Sigmoid colon (tissue), 7 donors: ENCODE results near the gene SYCP1. TPM values are rescaled to one million over a fixed set of nuclear protein-coding genes. Genes with fewer than 3 reads are reported as not detected.

ENCODE experiments used
- DNase-seq: peaks from one replicate; pipeline ENCODE4 v3.0.0-alpha.2; 2019
- H3K27ac ChIP-seq, 4 donors: fragments of 200-600 bp; sonication (generic); one replicate each; pipeline ENCODE4 v1.5.1; 2016 to 2019; ENCODE audit warnings: mild to moderate bottlenecking in 1 of 4
- H3K27me3 ChIP-seq, 3 donors: fragments of 200-600 bp; sonication (generic); one replicate each; pipeline ENCODE4 v1.5.1; 2019; ENCODE audit warnings: mild to moderate bottlenecking in 1 of 3
- H3K36me3 ChIP-seq, 4 donors: fragments of 200-600 bp; sonication (generic); one replicate each; pipeline ENCODE4 v1.5.1; 2016 to 2019
- H3K4me1 ChIP-seq, 4 donors: fragments of 200-600 bp; sonication (generic); one replicate each; pipeline ENCODE4 v1.5.1; 2017 to 2019
- H3K4me3 ChIP-seq, 4 donors: fragments of 200-600 bp; sonication (generic); one replicate each; pipeline ENCODE4 v1.5.1; 2017 to 2019; ENCODE audit warnings: mild to moderate bottlenecking in 2 of 4, moderate library complexity in 1 of 4
- H3K9me3 ChIP-seq, 4 donors: fragments of 200-600 bp in 3 of 4; sonication (generic) in 3 of 4; one replicate each; pipeline versions ENCODE4 v1.5.1 to v1.6.1; 2013 to 2019
- EP300 ChIP-seq, 4 donors: sonication (generic); formaldehyde crosslinking; IDR thresholded peaks; one replicate each; pipeline ENCODE4 v1.6.1; 2017; ENCODE audit warnings: antibody characterized with exemption in 4 of 4
- POLR2A ChIP-seq, 2 donors: fragments of 450-650 bp; IDR thresholded peaks; one replicate each; pipeline ENCODE4 v1.6.1; 2016; ENCODE audit warnings: antibody characterized with exemption in 2 of 2, mild to moderate bottlenecking in 2 of 2, moderate library complexity in 2 of 2
- POLR2AphosphoS5 ChIP-seq, 4 donors: sonication (generic); formaldehyde crosslinking; IDR thresholded peaks; one replicate each; pipeline ENCODE4 v1.6.1; 2017; ENCODE audit warnings: antibody characterized with exemption in 4 of 4
- WGBS, 2 donors: extraction: QIAGEN DNeasy Blood & Tissue Kit; methylation state at CpG; one replicate each; pipeline ENCODE4 v1.1.7; 2013; 5-methylcytosine and 5-hydroxymethylcytosine counted together
- intact Hi-C: fragments of 100-400 bp; cut with DNase I; formaldehyde crosslinking; loops from one replicate; pipeline ENCODE4 v1.15.1; 2023
- polyA plus RNA-seq, 3 donors: library from polyadenylated mRNA; stranded (reverse); fragments of 200-250 nt; gene quantifications; one replicate each; pipeline ENCODE4 v1.2.3, GENCODE V29; 2013
- total RNA-seq, 4 donors: library from RNA; depleted of rRNA; stranded (reverse); fragments of >200 nt; gene quantifications; one replicate each; pipeline ENCODE4 v1.1.0, GENCODE V29; 2016
- TF ChIP-seq, protein P1 (sequence below), 4 experiments: fragments of 450-650 bp in 3 of 4; fragments of 200-600 bp in 1 of 4; IDR thresholded peaks; one replicate each; pipeline ENCODE4 v1.5.1; 2016 to 2019; ENCODE audit warnings: antibody characterized with exemption in 4 of 4, mild to moderate bottlenecking in 3 of 4, moderate library complexity in 2 of 4
- donor health status: healthy with polysubstance abuse.
- donor health status: Bipolar disorder and iron deficiency.
- donor health status: healthy.

The SYCP1 gene
- total and polyA plus RNA-seq, 7 donors, result not detected

DNA sequence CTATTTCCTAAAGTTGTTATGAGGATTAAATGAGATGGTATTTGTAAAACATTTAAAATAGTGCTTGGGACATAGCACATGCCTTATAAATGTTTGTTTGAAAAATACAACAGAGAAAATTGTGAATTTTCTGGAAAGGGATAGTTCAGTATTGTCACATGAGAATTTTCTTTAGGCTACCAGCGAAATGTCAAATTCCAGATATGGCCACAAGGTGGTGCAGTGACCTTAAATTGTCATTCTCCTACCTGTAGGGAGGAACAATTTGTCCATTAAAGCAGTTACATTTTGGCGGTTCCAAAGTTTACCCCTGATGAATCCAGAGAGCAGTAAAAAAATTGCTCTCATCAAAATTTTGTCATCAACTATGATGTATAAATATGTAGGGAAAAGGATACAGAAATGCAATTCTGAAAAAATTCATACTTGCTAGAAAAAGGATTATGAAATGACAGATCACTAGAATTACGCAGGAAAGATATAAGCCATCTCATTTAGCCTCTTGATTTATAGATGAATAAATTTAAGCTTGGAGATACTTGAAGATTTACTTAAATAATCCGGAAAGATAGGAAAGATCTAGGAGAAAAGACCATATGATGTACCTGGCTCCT, 124.7 kb downstream of the SYCP1 start:
- intact Hi-C loops, result loop anchor here (1.0 to 5.0 kb wide), 3 partner anchors 73 to 618 kb away; no protein-coding TSS in a partner anchor
- TF ChIP-seq EP300 (IDR thresholded peaks at IDR 0.05), result no peak
- no peak for TF ChIP-seq POLR2A (IDR thresholded peaks at IDR 0.05)
- TF ChIP-seq, protein P1, sequence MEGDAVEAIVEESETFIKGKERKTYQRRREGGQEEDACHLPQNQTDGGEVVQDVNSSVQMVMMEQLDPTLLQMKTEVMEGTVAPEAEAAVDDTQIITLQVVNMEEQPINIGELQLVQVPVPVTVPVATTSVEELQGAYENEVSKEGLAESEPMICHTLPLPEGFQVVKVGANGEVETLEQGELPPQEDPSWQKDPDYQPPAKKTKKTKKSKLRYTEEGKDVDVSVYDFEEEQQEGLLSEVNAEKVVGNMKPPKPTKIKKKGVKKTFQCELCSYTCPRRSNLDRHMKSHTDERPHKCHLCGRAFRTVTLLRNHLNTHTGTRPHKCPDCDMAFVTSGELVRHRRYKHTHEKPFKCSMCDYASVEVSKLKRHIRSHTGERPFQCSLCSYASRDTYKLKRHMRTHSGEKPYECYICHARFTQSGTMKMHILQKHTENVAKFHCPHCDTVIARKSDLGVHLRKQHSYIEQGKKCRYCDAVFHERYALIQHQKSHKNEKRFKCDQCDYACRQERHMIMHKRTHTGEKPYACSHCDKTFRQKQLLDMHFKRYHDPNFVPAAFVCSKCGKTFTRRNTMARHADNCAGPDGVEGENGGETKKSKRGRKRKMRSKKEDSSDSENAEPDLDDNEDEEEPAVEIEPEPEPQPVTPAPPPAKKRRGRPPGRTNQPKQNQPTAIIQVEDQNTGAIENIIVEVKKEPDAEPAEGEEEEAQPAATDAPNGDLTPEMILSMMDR (IDR thresholded peaks at IDR 0.05), result peak; percentile 51 to 84 (median 76)
- no peak for TF ChIP-seq POLR2AphosphoS5 (IDR thresholded peaks at IDR 0.05)
- DNase-seq, result peak; percentile 75

GRCh38 chr1:114982251-114982650, 127.6 kb downstream of the SYCP1 start:
- Histone ChIP-seq H3K4me3 (no peak overlapping the region), H3K36me3 (no peaks in the 10 kb centered on the region), H3K27me3 (no peaks in the 10 kb centered on the region), H3K9me3 (peaks cover 0 to 8% (median 3%) of the 10 kb centered on the region in 4 donors), H3K4me1 (no peaks in the 10 kb centered on the region), H3K27ac (no peak overlapping the region)
- WGBS, 2 donors, result 0 to 45% methylated on average over 1 of the region's 1 CpG
- DNase-seq, result no peak
- TF ChIP-seq, protein P1 (IDR thresholded peaks at IDR 0.05), result no peak
- no peak for TF ChIP-seq EP300 (IDR thresholded peaks at IDR 0.05)
- no peak for TF ChIP-seq POLR2A (IDR thresholded peaks at IDR 0.05)
- no peak for TF ChIP-seq POLR2AphosphoS5 (IDR thresholded peaks at IDR 0.05)
- intact Hi-C loops, result loop anchor here (5.0 kb wide), 1 partner anchor 55 kb away; no protein-coding TSS in a partner anchor

More for the DNA sequence above, 124.7 kb downstream of the SYCP1 start:
- Histone ChIP-seq H3K9me3 (peaks cover 0 to 8% (median 3%) of the 10 kb centered on the region in 4 donors), H3K4me3 (no peak overlapping the region), H3K4me1 (no peaks in the 10 kb centered on the region), H3K27ac (no peak overlapping the region), H3K27me3 (no peaks in the 10 kb centered on the region), H3K36me3 (no peaks in the 10 kb centered on the region)
- WGBS, 2 donors, result 27 to 34% methylated on average over 4 of the region's 4 CpGs

- H3K27me3 ChIP-seq, result no peaks in the 10 kb centered on the region
- H3K4me1 ChIP-seq, result no peaks in the 10 kb centered on the region
- no peak for DNase-seq
- TF ChIP-seq, protein P1 (IDR thresholded peaks at IDR 0.05), result no peak
- no peak for TF ChIP-seq POLR2AphosphoS5 (IDR thresholded peaks at IDR 0.05)
- no peak for TF ChIP-seq EP300 (IDR thresholded peaks at IDR 0.05)
- no peak for TF ChIP-seq POLR2A (IDR thresholded peaks at IDR 0.05)
- no peaks in the 10 kb centered on the region for H3K36me3 ChIP-seq
- intact Hi-C loops, result no loop called here
- H3K9me3 ChIP-seq, result peaks cover 0 to 12% (median 7%) of the 10 kb centered on the region in 4 donors
- no peak overlapping the region for H3K27ac ChIP-seq
- H3K4me3 ChIP-seq, result no peak overlapping the region
Measured at GRCh38 chr1:114986286-114986685, 131.6 kb downstream of the SYCP1 start.

DNA sequence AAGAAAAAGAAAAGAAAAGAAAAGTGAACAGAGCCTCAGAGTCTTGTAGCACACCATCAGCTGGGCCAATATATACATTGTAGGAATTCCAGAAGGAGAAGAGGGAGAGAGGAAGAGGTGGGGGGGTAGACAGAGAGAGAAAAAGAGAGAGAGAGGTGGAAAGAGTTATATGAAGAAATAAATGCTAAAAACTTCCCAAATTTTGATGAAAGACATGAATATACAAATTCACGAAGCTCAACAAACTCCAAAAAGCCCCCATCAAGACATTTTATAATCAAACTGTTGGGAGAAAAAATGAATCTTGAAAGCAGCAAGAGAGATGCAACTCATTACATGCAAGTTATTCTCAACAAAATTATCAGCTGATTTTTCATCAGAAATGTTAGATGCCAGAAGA, 133.4 kb downstream of the SYCP1 start:
- H3K4me1 ChIP-seq, result no peaks in the 10 kb centered on the region
- 91 to 98% methylated on average over 1 of the region's 1 CpG for WGBS, 2 donors
- no peaks in the 10 kb centered on the region for H3K36me3 ChIP-seq
- intact Hi-C loops, result no loop called here
- no peak overlapping the region for H3K27ac ChIP-seq
- no peak for DNase-seq
- H3K27me3 ChIP-seq, result no peaks in the 10 kb centered on the region
- peaks cover 0 to 7% (median 3%) of the 10 kb centered on the region in 4 donors for H3K9me3 ChIP-seq
- TF ChIP-seq POLR2AphosphoS5 (IDR thresholded peaks at IDR 0.05), result no peak
- TF ChIP-seq POLR2A (IDR thresholded peaks at IDR 0.05), result no peak
- TF ChIP-seq EP300 (IDR thresholded peaks at IDR 0.05), result no peak
- TF ChIP-seq, protein P1 (IDR thresholded peaks at IDR 0.05), result no peak
- no peak overlapping the region for H3K4me3 ChIP-seq
